ENCODE measurements around the gene DTD1.

Gene DTD1

DNA sequence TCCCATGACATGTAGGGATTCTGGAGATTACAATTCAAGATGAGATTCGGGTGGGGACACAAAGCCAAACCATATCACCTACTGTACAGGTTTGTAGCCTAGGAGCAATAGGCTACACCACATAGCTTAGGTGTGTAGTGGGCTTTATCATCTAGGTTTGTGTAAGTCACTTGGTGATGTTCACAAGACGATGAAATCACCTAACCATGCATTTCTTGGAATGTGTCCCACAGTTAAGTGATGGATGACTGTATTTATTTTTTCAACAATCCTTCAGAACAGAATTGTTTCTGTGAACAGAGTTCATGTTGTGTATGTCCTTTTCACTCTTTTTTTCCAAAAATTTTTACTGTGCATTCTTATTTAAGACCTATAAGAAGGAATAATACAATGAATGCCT is 76.1 kb downstream of the DTD1 start:
- DNase-seq (ENCODE audit: low spot score): no peak

GRCh38 chr20:18665135-18665534 is 77.3 kb downstream of the DTD1 start:
- DNase-seq (ENCODE audit: low spot score): no peak

DNA sequence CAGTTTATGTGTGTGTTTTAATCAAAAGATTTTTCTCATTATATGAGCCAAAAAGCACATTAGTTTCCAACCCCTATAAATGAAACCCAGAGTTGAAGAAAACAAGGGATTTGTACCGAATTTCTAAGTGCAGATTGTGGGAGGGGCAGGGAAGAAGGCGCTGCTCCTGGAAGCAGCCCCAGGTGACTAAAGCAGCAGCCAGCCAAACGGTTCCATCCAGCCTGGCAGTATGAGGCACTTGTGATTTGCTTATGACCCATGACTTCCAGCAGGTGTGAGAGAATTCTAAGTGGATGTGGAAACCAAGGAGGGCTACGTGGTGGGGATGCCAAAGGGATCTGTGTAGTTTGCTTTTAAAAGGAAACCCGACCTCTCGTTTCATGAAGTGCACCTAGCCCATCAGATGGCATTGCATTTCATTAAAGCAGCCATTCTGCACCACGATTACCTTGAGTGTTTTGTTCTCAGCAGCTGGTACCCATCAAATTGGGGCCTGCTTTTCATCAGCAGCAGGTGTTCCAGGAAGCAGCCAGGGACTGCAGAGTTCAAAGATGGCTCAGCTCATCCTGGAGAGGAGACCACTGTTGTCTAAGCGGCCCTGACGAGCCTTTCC is 79.1 kb downstream of the DTD1 start:
- peak; percentile 9 for DNase-seq (ENCODE audit: low spot score)

GRCh38 chr20:18669241-18670019 is 81.6 kb downstream of the DTD1 start:
- DNase-seq (ENCODE audit: low spot score): no peak

DNA sequence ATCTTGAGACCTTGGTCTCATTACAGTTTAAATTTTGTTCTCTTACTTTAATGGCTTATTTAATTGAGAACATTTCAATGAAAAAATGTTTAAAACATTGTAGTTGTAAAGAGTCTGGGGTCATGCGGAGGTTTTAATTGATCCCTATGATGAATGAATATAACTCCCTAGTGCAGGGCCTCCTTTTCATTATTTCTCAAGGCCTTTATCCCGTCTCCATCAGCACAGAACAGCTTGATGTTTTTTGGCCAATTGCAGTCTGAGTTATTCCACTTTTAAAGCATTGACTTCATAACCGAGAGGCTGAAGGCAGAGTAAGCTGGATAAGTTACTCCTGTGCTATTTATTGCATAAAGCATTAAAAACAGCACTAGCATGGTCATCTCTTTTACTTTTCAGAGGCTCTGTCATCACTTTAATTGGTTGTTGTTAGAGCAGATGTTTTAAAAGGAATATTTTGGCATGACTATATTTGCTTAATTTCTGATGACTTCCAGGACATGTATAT is 83.4 kb downstream of the DTD1 start:
- DNase-seq (ENCODE audit: low spot score): no peak

DNA sequence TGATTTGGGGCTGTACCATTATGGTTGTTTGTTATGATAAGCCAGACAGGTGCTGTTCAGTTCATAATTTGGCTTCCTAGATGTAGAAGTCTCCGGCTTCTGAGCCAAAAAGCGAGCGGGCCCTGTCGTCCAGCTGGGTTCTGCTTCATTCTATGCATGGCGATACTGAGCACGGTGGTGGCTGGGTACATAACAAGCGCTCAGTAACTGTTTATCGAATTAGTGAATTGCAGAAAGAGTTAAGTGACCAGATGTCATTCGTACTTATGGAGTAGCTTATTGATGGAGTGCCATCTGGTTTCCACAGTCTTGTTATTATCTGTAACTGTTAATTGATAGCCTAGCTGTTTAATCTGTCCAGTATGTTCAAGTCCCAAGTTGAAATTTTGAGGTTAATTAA is 85.0 kb downstream of the DTD1 start:
- DNase-seq (ENCODE audit: low spot score): no peak

DNA sequence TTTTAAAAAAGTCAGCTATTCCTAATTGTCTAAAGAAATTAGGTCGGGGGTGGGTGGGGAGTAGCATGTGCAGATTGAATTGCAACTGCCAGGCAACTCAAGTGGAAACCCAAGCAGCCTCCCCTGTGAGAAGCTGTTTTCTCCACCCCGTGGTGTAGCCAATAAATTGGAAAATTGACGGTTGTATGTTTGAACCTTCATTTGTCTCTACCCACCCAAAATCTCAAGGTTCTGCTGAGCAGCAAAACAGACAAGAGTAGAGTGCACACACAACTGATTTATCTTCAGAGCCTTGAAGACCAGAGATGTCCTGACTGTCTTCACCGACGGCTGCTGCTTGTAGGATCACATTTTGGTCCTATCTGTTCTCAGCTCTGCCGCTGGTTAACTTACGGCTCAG is 88.5 kb downstream of the DTD1 start:
- no peak for DNase-seq (ENCODE audit: low spot score)

DNA sequence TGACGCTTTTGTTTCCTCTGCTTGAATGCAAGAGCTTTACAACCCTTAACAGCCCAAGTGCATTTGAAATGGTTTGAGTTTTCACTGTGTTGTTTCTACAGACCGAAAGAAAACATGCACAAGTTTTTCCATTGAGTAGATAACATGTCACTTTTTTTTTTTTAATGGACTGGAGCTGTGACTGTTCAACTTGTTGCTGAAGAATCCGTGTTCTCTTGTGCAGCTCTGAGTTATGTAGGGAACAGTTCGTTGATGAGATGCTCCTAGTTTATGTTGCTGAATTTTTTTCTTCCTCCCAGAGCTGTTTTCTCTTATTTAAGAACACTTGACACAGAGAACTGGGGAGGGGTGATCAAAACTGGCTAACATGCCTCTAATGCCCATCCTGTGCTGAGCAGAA is 89.3 kb downstream of the DTD1 start:
- DNase-seq (ENCODE audit: low spot score): no peak

- no peak for DNase-seq (ENCODE audit: low spot score)
These were observed 90.9 kb downstream of the DTD1 start for GRCh38 chr20:18678549-18679419.

GRCh38 chr20:18683839-18684238 is 96.0 kb downstream of the DTD1 start:
- DNase-seq (ENCODE audit: low spot score): no peak

DNA sequence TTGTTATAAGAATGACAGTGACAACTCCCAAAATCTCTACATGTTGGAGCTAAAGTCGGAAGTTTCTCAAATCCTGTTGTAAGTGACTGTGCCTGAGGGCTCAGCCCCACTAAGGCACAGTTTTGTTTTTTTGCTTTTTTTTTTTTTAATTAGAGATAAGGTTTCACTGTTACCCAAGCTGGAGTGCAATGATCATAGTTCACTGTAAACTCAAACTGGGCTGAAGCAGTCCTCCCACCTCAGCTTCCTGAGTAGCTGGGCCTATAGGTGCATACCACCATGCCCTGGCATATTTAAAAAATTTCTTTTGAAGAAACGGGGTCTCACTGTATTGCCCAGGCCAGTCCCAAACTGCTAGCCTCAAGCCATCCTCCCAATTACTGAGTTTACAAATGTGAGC is 96.9 kb downstream of the DTD1 start:
- DNase-seq (ENCODE audit: low spot score): no peak

DNA sequence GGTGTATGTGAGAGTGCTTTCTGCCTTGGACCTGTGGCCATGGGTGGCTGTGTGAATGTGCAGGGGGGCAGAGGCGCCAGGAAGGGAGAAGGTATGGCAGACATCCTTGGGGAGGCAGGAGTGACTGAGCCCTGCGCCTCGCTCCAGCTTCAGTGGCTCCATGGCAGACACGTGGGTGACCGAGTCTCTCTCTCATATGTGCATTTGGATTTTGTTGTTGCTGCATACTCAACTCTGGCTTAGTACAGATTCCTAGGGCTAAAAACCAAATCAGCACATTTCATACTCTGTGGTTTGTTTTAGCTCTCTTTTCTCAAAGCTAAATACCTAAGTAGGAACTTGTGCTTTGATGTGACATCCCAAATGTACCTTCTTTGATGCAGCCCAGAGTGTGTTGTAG is 97.6 kb downstream of the DTD1 start:
- no peak for DNase-seq (ENCODE audit: low spot score)

- no peak for DNase-seq (ENCODE audit: low spot score)
These were observed 98.8 kb downstream of the DTD1 start for GRCh38 chr20:18686696-18687095.

GRCh38 chr20:18688676-18689075 is 100.8 kb downstream of the DTD1 start:
- no peak for DNase-seq (ENCODE audit: low spot score)

GRCh38 chr20:18689557-18689956 is 101.7 kb downstream of the DTD1 start:
- DNase-seq (ENCODE audit: low spot score): no peak

GRCh38 chr20:18692447-18692846 is 104.6 kb downstream of the DTD1 start:
- peak; percentile 72 for DNase-seq (ENCODE audit: low spot score)

DNA sequence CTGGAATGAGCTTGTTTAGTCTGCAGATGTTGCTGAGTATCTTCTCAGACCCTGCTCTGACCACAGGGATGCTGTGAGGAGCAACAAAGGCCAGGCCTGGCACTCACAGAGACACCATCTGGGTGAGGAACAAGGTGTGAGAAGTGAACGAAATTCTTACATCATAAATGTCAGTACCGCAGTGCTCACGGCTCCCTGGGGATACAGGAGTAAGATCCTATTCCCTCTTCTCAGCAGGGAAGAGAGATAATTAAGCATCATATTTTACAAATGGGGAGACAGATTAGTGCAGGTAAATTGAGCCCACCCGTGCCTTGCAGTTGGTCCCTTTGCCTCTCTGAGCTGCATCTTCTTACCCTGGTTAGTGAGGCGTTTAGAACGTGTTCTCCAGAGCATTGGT is 106.2 kb downstream of the DTD1 start:
- peak; percentile 37 for DNase-seq (ENCODE audit: low spot score)

- DNase-seq (ENCODE audit: low spot score): no peak
These were observed 107.3 kb downstream of the DTD1 start for GRCh38 chr20:18695175-18695574.

DNA sequence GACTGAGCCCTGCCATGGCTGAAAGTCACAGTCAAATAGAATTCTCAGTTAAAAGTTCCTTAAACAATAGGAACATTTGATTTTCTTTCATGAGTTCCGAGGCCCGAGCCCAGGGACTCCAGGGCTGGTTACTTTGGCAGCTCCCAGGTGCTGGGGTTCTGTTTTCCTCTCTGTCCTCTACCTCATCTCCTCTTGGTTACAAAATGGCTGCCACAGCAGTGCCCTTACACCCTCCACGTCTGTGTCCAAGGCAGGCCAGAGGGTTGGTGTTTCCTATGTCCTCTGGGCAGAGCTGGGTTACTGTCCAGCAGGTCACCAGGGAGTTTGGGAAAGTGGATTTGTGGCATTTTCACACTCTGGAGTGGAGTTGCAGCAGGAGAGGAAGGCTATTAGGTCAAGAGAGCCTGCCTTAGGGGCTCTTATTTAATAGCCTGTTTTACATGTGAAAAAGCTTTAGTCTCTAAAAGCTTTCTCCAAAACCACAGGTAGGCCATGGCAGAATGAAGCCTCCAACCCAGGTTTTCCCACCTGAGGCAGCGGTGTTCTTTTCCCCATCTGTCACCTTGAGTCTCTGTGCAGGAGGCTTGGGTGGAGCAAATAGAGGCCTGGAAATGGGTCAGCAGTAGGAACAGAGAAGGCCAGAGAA is 111.0 kb downstream of the DTD1 start:
- no peak for DNase-seq (ENCODE audit: low spot score)

DNA sequence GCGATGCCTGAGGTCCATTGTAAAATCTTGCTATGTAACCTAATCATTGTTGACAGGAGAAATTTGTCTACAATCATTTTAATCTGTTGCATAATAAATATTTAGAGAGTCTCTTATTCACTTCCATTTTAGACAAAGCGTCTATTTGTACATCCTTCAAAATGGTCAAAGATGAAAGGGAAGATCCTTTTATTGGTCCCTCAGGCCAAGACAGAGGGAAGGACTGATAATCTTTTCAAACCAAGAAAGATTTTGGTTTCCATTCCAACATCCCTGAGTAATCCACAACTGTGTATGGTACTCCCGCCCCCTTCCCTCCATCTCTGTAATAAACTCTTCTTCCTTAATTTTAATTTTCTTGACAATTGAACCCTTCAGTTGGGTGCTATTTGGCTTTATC is 114.1 kb downstream of the DTD1 start:
- DNase-seq (ENCODE audit: low spot score): no peak

- DNase-seq (ENCODE audit: low spot score): no peak
These were observed 114.9 kb downstream of the DTD1 start for GRCh38 chr20:18702736-18703135.

DNA sequence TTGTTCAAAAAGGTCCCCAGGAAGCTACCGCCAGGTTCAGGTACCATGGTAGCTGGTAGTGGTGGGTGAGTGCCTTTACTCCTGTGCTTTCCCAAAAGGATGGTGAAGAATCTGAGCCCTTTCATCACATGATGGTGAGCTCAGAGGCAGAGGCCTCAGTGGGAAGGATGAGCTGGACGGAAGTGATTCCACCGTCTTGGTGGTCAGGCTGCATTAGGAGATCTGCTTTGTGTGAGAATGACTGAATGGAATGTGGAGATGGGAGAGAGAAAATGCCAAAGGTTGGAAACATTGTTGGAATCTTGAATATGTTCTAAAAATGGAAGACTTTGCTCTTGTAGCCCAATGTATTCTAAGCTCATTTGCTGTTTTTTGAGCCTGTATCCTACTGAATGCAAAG is 117.6 kb downstream of the DTD1 start:
- no peak for DNase-seq (ENCODE audit: low spot score)

All from cerebellar cortex (tissue), 1 donor.